Upper lobe of left lung (tissue), 6 donors: ENCODE data around the gene SLC18A3. TPM values are rescaled to one million over a fixed set of nuclear protein-coding genes. Genes with fewer than 3 reads are reported as not detected.

ENCODE experiments used
- ATAC-seq, 2 donors: fragments of 200-7000 bp; cut with Tn5 transposase; one replicate each; pipeline ENCODE4 v1.9.1; 2022; ENCODE audit warnings: mild to moderate bottlenecking in 2 of 2, moderate library complexity in 2 of 2; ENCODE audit not compliant: low FRiP score in 2 of 2
- DNase-seq, 2 donors: peaks; one replicate each; pipeline ENCODE4 v3.0.0-alpha.2; 2019 to 2020
- H3K27ac ChIP-seq, 4 donors: fragments of 200-600 bp; sonication (generic); one replicate each; pipeline ENCODE4 v1.5.1; 2016 to 2019
- H3K27me3 ChIP-seq, 4 donors: fragments of 200-600 bp; sonication (generic); one replicate each; pipeline ENCODE4 v1.5.1; 2017 to 2019
- H3K36me3 ChIP-seq, 4 donors: fragments of 200-600 bp; sonication (generic); one replicate each; pipeline ENCODE4 v1.5.1; 2016 to 2019
- H3K4me1 ChIP-seq, 4 donors: fragments of 200-600 bp; sonication (generic); one replicate each; pipeline ENCODE4 v1.5.1; 2018 to 2019
- H3K4me3 ChIP-seq, 4 donors: fragments of 200-600 bp; sonication (generic); one replicate each; pipeline ENCODE4 v1.5.1; 2017 to 2019; ENCODE audit warnings: mild to moderate bottlenecking in 2 of 4, moderate library complexity in 1 of 4
- H3K9me3 ChIP-seq, 4 donors: fragments of 200-600 bp; sonication (generic); one replicate each; pipeline ENCODE4 v1.5.1; 2018 to 2019
- EP300 ChIP-seq, 4 donors: sonication (generic); formaldehyde crosslinking; IDR thresholded peaks; one replicate each; pipeline ENCODE4 v1.5.1; 2017; ENCODE audit warnings: antibody characterized with exemption in 4 of 4, control low read depth in 2 of 4
- POLR2A ChIP-seq, 4 donors: fragments of 450-650 bp; IDR thresholded peaks; one replicate each; pipeline ENCODE4 v1.5.1; 2016 to 2017; ENCODE audit warnings: antibody characterized with exemption in 4 of 4, mild to moderate bottlenecking in 2 of 4
- POLR2AphosphoS5 ChIP-seq, 2 donors: sonication (generic); formaldehyde crosslinking; IDR thresholded peaks; one replicate each; pipeline ENCODE4 v1.5.1; 2017; ENCODE audit warnings: antibody characterized with exemption in 2 of 2
- WGBS, 2 donors: methylation state at CpG; one replicate each; pipeline ENCODE4 v1.1.5; 2017 to 2018; 5-methylcytosine and 5-hydroxymethylcytosine counted together
- total RNA-seq, 6 donors: library from RNA; depleted of rRNA in 4 of 6; stranded (reverse); fragments of >200 nt in 4 of 6; gene quantifications; one replicate each; pipeline versions ENCODE4 v1.1.0 to v1.2.1, GENCODE V29; 2016 to 2021
- TF ChIP-seq, protein P1 (sequence below), 6 experiments: fragments of 450-650 bp in 4 of 6; fragments of 200-600 bp in 2 of 6; sonication (generic) in 2 of 6; IDR thresholded peaks; one replicate each; pipeline ENCODE4 v1.5.1; 2016 to 2019; ENCODE audit warnings: antibody characterized with exemption in 6 of 6
- donor health status: DM: no; HTN: no; CAD: no; lungs with moderate emphysema.
- donor health status: DM: no; HTN: yes; CAD: no; lungs with severe emphysema.

SLC18A3 gene
- total RNA-seq, 6 donors from 2014 or later = not detected

DNA sequence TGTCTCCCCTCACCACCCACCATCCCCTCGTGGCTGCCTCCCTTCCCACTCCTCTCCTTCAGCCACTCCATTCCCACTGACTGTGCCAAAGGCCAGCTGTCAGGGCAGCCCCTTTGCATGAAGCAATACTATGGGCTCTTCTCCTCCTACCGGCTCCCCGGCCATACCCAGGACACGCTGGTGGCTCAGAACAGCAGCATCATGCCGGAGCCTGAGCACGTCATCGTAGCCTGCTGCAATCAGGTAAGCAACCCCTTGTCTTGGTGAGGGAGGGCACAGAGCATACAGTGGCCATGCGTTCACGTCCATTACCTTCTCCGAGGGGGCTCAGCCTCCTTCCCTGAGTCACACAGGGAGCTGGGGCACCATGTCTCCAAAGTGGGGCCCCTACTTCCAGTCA is 15.3 kb downstream of the SLC18A3 start:
- Histone ChIP-seq H3K27ac (no peak overlapping the region), H3K36me3 (no peaks in the 10 kb centered on the region), H3K4me1 (no peaks in the 10 kb centered on the region), H3K27me3 (no peaks in the 10 kb centered on the region), H3K9me3 (no peaks in the 10 kb centered on the region), H3K4me3 (no peak overlapping the region)
- DNase-seq (peak in 1 of 2 donors; percentile 9), ATAC-seq (no peak)
- WGBS, 2 donors = 82 to 83% methylated on average over 10 of the region's 10 CpGs
- TF ChIP-seq, protein P1, sequence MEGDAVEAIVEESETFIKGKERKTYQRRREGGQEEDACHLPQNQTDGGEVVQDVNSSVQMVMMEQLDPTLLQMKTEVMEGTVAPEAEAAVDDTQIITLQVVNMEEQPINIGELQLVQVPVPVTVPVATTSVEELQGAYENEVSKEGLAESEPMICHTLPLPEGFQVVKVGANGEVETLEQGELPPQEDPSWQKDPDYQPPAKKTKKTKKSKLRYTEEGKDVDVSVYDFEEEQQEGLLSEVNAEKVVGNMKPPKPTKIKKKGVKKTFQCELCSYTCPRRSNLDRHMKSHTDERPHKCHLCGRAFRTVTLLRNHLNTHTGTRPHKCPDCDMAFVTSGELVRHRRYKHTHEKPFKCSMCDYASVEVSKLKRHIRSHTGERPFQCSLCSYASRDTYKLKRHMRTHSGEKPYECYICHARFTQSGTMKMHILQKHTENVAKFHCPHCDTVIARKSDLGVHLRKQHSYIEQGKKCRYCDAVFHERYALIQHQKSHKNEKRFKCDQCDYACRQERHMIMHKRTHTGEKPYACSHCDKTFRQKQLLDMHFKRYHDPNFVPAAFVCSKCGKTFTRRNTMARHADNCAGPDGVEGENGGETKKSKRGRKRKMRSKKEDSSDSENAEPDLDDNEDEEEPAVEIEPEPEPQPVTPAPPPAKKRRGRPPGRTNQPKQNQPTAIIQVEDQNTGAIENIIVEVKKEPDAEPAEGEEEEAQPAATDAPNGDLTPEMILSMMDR (IDR thresholded peaks at IDR 0.05) = no peak
- TF ChIP-seq POLR2AphosphoS5 (IDR thresholded peaks at IDR 0.05) (no peak), EP300 (IDR thresholded peaks at IDR 0.05) (no peak), POLR2A (IDR thresholded peaks at IDR 0.05) (no peak)

DNA sequence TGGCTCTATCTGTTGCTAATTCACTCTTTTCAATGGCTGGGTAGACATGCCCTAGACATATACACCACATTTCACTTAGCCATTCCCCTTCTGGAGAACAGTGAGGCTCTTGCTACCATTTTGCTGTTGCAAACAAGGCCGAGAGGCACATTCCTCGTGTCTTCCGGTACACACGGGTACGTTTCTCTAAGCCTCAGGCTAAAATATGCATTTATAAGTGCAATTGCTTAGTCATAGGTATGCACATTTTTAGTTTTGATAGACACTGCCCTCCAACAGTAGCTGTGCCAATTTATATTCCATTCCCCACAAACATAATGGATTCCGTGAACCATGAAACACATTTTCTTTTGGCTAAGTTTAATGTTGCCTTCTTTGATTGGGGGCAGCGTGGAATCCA is 16.9 kb downstream of the SLC18A3 start:
- Histone ChIP-seq H3K4me1 (no peaks in the 10 kb centered on the region), H3K27ac (no peak overlapping the region), H3K27me3 (no peaks in the 10 kb centered on the region), H3K36me3 (no peaks in the 10 kb centered on the region), H3K9me3 (no peaks in the 10 kb centered on the region), H3K4me3 (no peak overlapping the region)
- no peak for DNase-seq
- TF ChIP-seq POLR2AphosphoS5 (IDR thresholded peaks at IDR 0.05) (no peak), POLR2A (IDR thresholded peaks at IDR 0.05) (no peak), EP300 (IDR thresholded peaks at IDR 0.05) (no peak)
- TF ChIP-seq, protein P1 (IDR thresholded peaks at IDR 0.05) = no peak
- no peak for ATAC-seq
- WGBS, 2 donors = 85 to 87% methylated on average over 7 of the region's 7 CpGs

DNA sequence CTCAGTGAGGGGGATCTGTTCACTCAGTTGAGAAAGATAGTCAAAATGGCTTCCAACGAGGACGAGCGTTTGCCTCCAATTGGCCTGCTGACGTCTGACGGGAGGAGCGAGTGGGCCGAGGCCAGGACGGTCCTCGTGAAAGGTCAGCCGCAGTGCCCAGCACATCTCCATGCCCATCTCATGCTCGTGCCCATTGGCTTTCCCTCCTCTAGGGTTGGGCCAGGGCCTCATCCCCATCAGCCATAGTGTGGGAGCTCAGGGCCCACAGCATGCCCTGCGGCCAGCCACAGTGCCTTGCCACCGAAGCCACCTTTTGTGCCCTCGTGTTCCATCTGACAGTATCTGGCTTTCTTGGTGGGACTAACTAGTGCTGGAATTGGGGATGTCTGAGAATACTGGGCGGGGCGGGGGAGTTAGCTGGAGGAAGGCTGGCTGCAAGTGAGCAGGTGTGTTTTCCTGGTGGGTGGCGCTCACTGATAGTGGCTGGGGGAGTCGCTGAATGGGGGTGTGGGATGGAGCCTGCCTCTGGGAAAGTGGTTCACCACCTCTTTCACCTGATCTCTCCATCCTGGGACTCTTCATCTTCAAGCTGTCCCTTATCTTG is 17.6 kb downstream of the SLC18A3 start:
- Histone ChIP-seq H3K36me3 (no peaks in the 10 kb centered on the region), H3K4me1 (no peaks in the 10 kb centered on the region), H3K27ac (no peak overlapping the region), H3K27me3 (no peaks in the 10 kb centered on the region), H3K9me3 (no peaks in the 10 kb centered on the region), H3K4me3 (no peak overlapping the region)
- TF ChIP-seq POLR2A (IDR thresholded peaks at IDR 0.05) = no peak
- TF ChIP-seq, protein P1 (IDR thresholded peaks at IDR 0.05) = no peak
- TF ChIP-seq EP300 (IDR thresholded peaks at IDR 0.05) = no peak
- TF ChIP-seq POLR2AphosphoS5 (IDR thresholded peaks at IDR 0.05) = no peak
- 84 to 95% methylated on average over 15 to 18 of the region's 18 CpGs for WGBS, 2 donors
- ATAC-seq (no peak), DNase-seq (peak in 1 of 2 donors; percentile 19)

DNA sequence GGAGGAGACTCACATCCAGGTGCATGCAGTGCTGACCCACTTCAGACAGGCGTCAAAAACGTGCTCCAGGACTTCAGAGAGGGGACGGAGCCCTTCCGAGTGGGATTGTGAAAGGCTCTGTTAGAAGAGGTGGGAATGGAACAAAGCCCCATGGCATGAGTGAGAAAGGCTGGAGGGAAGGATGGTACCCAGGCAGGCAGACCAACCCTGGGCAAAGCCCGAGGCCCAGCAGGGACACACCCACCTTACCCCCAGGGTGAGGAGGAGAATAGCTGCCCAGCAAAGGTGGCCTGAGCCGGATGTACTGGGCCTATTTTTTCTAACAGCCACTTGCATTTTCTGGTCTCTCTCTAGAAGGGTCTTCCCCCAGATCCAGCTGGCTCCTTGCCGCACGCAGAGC is 18.5 kb downstream of the SLC18A3 start:
- ATAC-seq (no peak), DNase-seq (no peak)
- Histone ChIP-seq H3K27me3 (no peaks in the 10 kb centered on the region), H3K9me3 (no peaks in the 10 kb centered on the region), H3K4me1 (no peaks in the 10 kb centered on the region), H3K36me3 (no peaks in the 10 kb centered on the region), H3K27ac (no peak overlapping the region), H3K4me3 (no peak overlapping the region)
- TF ChIP-seq EP300 (IDR thresholded peaks at IDR 0.05) (no peak), POLR2AphosphoS5 (IDR thresholded peaks at IDR 0.05) (no peak), POLR2A (IDR thresholded peaks at IDR 0.05) (no peak)
- TF ChIP-seq, protein P1 (IDR thresholded peaks at IDR 0.05) = no peak
- 84 to 88% methylated on average over 7 to 8 of the region's 8 CpGs for WGBS, 2 donors

DNA sequence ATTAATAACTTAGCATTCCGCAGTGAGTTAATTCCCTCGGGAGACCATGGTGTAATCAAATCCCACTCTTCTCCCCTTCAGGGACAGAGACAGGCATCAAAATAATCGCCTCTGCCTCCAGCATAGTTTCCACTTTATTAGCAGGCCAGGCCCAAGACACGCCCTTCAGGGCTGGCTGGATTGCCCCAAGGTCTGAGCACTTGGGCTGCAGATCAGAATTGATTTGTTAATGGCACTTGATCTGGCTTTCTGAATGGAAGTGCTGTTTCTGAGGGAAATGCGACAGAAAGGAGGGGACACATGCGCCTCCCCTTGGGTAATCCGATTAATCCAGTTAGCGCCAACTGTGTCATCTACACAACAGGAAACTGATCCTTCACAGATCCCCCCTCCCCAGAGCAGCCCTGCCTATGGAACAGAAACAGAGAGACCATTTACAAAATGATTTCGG is 19.3 kb downstream of the SLC18A3 start:
- 71 to 77% methylated on average over 9 of the region's 9 CpGs for WGBS, 2 donors
- H3K9me3 ChIP-seq = no peaks in the 10 kb centered on the region
- H3K27ac ChIP-seq = no peak overlapping the region
- ATAC-seq = no peak
- no peak for TF ChIP-seq POLR2A (IDR thresholded peaks at IDR 0.05)
- TF ChIP-seq, protein P1 (IDR thresholded peaks at IDR 0.05) = no peak
- no peak for TF ChIP-seq POLR2AphosphoS5 (IDR thresholded peaks at IDR 0.05)
- no peak for TF ChIP-seq EP300 (IDR thresholded peaks at IDR 0.05)
- DNase-seq = no peak
- H3K36me3 ChIP-seq = no peaks in the 10 kb centered on the region
- H3K4me3 ChIP-seq = no peak overlapping the region
- no peaks in the 10 kb centered on the region for H3K4me1 ChIP-seq
- H3K27me3 ChIP-seq = no peaks in the 10 kb centered on the region
